Mucosa of descending colon (tissue), 3 donors: ENCODE data around the gene IL2RA. TPM values are rescaled to one million over a fixed set of nuclear protein-coding genes. Genes with fewer than 3 reads are reported as not detected.

Experiments
- ATAC-seq: fragments of 200-7000 bp; cut with Tn5 transposase; one replicate; pipeline ENCODE4 v1.9.1; 2020; ENCODE audit warnings: mild to moderate bottlenecking, moderate library complexity
- DNase-seq, 3 donors: peaks; one replicate each; pipeline ENCODE4 v3.0.0-alpha.2; 2020
- H3K36me3 ChIP-seq: fragments of 200-600 bp; one replicate; pipeline ENCODE4 v1.8.0; 2021; ENCODE audit warnings: low read depth, mild to moderate bottlenecking
- H3K4me1 ChIP-seq: fragments of 200-600 bp; one replicate; pipeline ENCODE4 v1.8.0; 2021; ENCODE audit warnings: low read depth, mild to moderate bottlenecking
- H3K4me3 ChIP-seq: fragments of 200-600 bp; one replicate; pipeline ENCODE4 v1.8.0; 2021; ENCODE audit warnings: mild to moderate bottlenecking
- H3K9me3 ChIP-seq: fragments of 200-600 bp; one replicate; pipeline ENCODE4 v1.8.0; 2021; ENCODE audit warnings: mild to moderate bottlenecking
- intact Hi-C, 2 donors: fragments of 100-400 bp; cut with DNase I in 1 of 2; cut with micrococcal nuclease in 1 of 2; formaldehyde crosslinking; loops; one replicate each; pipeline versions ENCODE4 v1.11.0 to v1.11.1; 2022; cut with DNase I, micrococcal nuclease
- total RNA-seq, 3 donors: library from RNA; stranded (reverse); fragmentation: NEBNext Ultra II Directional in 2 of 3; extraction: Animal tissue kit (Norgen Biotek cat#: 25700) in 2 of 3; gene quantifications; one replicate each; pipeline versions ENCODE4 v1.2.1 to v1.2.4, GENCODE V29; 2021 to 2023
- TF ChIP-seq, protein P1 (sequence below): fragments of 200-600 bp; IDR thresholded peaks from one replicate; pipeline ENCODE4 v1.8.0; 2022; ENCODE audit warnings: antibody characterized with exemption, mild to moderate bottlenecking
- donor health status: DM: no; HTN: no; CAD: no; lungs with moderate emphysema.
- donor health status: DM: no; HTN: no; CAD: no.
- donor health status: DM: no; HTN: yes; CAD: no.

Gene IL2RA
- total RNA-seq, 3 donors from 2014 or later, result 1.2 to 3.7 (median 2.1) TPM

DNA sequence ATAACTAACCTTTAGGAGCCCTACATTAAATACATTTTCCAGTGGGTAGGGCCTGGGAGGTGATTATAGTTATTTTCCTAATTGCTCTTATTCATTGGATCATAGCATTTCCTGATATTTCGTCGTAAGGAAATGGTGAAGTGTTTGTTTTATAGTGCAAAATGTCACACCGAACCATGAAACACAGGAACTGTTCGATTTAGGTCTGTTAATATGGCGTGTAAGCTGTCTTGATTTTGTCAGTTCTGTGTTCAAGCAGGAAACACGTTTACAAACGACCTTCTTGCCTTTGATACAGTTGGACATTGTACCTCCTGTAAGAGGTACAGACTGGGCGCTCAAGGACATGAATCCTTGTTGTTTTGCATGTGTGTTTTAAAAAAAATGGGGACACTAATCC is 41.4 kb upstream of the IL2RA start:
- H3K4me3 ChIP-seq, result no peak overlapping the region
- intact Hi-C loops, result loop anchor here in 1 of 2 donors (10.0 kb wide), 1 partner anchor 301 kb away; no protein-coding TSS in a partner anchor
- H3K4me1 ChIP-seq, result no peaks in the 10 kb centered on the region
- TF ChIP-seq, protein P1, sequence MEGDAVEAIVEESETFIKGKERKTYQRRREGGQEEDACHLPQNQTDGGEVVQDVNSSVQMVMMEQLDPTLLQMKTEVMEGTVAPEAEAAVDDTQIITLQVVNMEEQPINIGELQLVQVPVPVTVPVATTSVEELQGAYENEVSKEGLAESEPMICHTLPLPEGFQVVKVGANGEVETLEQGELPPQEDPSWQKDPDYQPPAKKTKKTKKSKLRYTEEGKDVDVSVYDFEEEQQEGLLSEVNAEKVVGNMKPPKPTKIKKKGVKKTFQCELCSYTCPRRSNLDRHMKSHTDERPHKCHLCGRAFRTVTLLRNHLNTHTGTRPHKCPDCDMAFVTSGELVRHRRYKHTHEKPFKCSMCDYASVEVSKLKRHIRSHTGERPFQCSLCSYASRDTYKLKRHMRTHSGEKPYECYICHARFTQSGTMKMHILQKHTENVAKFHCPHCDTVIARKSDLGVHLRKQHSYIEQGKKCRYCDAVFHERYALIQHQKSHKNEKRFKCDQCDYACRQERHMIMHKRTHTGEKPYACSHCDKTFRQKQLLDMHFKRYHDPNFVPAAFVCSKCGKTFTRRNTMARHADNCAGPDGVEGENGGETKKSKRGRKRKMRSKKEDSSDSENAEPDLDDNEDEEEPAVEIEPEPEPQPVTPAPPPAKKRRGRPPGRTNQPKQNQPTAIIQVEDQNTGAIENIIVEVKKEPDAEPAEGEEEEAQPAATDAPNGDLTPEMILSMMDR, result no peak
- no peaks in the 10 kb centered on the region for H3K9me3 ChIP-seq
- ATAC-seq (no peak), DNase-seq (no peak)
- no peaks in the 10 kb centered on the region for H3K36me3 ChIP-seq

DNA sequence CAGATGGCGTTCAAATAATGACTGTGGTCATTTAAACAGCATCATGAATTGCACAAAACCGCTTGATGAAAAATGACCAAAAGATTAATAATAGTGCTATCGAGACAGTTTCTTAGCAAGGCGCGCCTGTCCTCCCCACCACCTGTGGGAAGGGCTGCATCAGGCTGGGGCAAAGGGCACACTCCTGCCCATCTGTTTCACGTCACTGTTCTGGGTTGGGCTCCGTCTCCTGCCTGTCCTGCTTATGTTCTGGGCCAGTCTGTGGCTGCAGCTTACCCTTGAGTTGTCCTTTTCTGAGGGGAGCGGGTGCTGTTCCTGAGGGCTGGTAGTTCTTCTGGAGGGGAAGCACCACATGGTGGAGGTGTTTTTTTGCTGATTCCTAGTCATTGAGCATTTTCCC is 40.0 kb upstream of the IL2RA start:
- peak; percentile 44 to 59 (median 52) for DNase-seq
- intact Hi-C loops, result loop anchor here in 1 of 2 donors (10.0 kb wide), 1 partner anchor 303 kb away; no protein-coding TSS in a partner anchor
- Histone ChIP-seq H3K36me3 (no peaks in the 10 kb centered on the region), H3K4me3 (no peak overlapping the region), H3K9me3 (no peaks in the 10 kb centered on the region), H3K4me1 (no peaks in the 10 kb centered on the region)
- TF ChIP-seq, protein P1, result no peak
- peak; percentile 93 for ATAC-seq

DNA sequence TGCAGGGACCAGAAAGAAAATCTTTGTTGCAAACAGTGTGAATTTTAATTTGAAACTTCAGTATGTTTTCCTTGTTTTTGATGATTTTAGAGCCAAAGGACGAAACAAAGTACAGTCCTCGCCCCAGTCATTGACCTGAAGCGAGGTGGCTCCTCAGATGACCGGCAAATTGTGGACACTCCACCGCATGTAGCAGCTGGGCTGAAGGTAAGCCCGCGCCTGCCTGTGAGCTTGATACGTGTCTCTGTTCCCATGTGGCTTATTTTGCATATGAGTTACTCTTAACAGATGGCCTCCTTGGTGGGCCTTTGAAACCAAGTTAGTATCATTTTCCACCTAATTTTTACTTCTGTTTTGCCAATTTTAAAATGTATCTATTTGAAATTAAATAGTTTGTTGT is 39.0 kb upstream of the IL2RA start:
- Histone ChIP-seq H3K4me1 (no peaks in the 10 kb centered on the region), H3K36me3 (no peaks in the 10 kb centered on the region), H3K4me3 (no peak overlapping the region), H3K9me3 (no peaks in the 10 kb centered on the region)
- peak in 1 of 3 donors; percentile 20 for DNase-seq
- ATAC-seq, result peak; percentile 38
- TF ChIP-seq, protein P1, result no peak
- intact Hi-C loops, result loop anchor here in 1 of 2 donors (10.0 kb wide), 1 partner anchor 304 kb away; no protein-coding TSS in a partner anchor

DNA sequence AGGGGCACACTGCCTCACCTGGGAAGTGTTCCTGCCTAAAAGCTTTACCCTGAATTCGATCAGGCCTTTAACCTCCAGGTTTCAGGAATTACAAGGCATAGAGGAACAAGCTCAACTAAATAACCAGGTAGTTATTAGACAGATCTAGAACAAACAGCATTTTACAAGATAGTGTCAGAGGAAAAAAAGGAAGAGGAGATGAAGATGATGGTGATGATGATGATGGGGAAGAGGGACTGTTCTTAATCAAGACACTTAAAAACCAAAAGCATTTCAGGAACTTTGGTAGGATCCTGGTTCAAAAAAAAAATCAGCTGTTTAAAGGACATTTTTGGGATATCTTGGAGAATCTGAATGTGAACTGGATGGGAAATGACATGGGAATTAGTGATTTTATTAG is 38.2 kb upstream of the IL2RA start:
- no peak overlapping the region for H3K4me3 ChIP-seq
- TF ChIP-seq, protein P1, result no peak
- H3K36me3 ChIP-seq, result no peaks in the 10 kb centered on the region
- ATAC-seq, result no peak
- intact Hi-C loops, result loop anchor here in 1 of 2 donors (10.0 kb wide), 1 partner anchor 304 kb away; no protein-coding TSS in a partner anchor
- no peak for DNase-seq
- no peaks in the 10 kb centered on the region for H3K9me3 ChIP-seq
- no peaks in the 10 kb centered on the region for H3K4me1 ChIP-seq

DNA sequence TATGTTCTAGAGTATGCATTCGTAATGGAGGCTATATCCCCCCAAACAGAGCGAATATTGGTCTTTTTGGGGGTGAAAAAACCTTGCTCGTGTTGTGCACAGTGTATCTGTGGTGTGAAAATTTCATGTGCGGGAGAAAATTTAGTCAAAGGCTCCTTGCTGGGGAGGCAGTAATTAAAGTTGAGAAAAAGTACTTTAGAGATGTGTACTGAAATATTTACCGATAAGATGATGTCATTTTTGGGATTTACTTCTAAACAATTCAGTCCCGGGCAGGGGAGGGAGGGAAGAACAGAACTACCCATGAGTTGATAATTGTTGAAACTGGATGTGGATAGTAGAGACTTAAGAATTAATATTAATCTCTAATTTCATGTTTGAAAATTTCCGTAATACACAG is 36.0 kb upstream of the IL2RA start:
- Histone ChIP-seq H3K36me3 (no peaks in the 10 kb centered on the region), H3K4me3 (no peak overlapping the region), H3K4me1 (peaks cover 3% of the 10 kb centered on the region), H3K9me3 (no peaks in the 10 kb centered on the region)
- DNase-seq, result no peak
- intact Hi-C loops, result no loop called here
- TF ChIP-seq, protein P1, result no peak
- ATAC-seq, result no peak

DNA sequence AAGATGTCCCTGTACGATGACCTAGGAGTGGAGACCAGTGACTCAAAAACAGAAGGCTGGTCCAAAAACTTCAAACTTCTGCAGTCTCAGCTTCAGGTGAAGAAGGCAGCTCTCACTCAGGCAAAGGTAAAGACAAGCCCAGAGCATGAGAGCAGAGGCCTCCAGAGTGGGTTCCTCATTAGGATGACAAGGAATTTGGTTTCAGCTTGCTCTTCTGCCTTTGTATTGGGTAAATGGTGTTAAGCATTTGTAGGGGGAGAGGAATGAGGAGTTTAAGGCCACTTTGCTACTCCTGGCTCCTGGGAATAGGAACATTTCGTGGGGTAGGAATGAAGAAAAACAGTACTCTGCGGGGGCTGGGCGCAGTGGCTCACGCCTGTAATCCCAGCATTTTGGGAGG is 34.9 kb upstream of the IL2RA start:
- ATAC-seq (no peak), DNase-seq (no peak)
- TF ChIP-seq, protein P1, result no peak
- intact Hi-C loops, result no loop called here
- no peaks in the 10 kb centered on the region for H3K9me3 ChIP-seq
- no peaks in the 10 kb centered on the region for H3K36me3 ChIP-seq
- peaks cover 3% of the 10 kb centered on the region for H3K4me1 ChIP-seq
- no peak overlapping the region for H3K4me3 ChIP-seq
